Measurements from ENCODE around the gene GGT5.
"Not testable (repeated sequence)": the region's sequence is repeated elsewhere in the genome, so short reads cannot be mapped to it uniquely, and the experiment has no call there.

Gene GGT5

DNA sequence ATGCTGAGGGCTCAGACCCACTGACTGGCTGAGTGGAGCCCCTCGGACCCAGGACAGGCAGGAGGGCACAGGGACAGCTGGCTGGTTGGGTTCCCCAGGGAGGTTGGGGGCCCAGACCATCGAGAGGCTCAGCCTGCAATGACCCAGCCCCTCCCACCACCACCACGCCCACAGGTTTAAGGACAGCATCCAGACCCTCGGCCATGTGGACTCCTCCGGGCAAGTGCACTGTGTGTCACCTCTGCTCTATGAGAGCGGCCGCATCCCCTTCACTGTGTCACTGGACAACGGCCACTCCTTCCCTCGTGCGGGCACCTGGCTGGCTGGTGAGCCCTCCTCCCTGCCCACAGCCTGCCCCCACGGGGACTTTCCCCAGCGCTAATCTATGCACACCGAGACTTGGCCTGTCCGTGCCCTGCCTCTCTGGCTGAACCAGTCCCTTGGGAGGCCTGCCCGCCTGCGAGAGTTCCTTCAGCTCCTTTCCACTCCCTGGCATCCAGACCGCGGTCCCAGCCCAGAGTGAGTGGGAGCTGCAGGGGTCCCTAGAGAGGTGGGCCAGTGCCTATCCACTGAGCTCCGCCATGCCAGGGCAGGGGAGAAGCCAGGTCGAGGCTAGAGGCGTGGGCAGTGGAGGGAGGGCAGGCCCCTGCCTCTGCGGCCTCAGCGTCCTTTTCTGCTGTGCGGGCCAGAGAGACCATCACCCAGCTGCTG lies 61.4 kb downstream of the GGT5 start:
- TF ChIP-seq, protein P1, sequence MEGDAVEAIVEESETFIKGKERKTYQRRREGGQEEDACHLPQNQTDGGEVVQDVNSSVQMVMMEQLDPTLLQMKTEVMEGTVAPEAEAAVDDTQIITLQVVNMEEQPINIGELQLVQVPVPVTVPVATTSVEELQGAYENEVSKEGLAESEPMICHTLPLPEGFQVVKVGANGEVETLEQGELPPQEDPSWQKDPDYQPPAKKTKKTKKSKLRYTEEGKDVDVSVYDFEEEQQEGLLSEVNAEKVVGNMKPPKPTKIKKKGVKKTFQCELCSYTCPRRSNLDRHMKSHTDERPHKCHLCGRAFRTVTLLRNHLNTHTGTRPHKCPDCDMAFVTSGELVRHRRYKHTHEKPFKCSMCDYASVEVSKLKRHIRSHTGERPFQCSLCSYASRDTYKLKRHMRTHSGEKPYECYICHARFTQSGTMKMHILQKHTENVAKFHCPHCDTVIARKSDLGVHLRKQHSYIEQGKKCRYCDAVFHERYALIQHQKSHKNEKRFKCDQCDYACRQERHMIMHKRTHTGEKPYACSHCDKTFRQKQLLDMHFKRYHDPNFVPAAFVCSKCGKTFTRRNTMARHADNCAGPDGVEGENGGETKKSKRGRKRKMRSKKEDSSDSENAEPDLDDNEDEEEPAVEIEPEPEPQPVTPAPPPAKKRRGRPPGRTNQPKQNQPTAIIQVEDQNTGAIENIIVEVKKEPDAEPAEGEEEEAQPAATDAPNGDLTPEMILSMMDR (IDR thresholded peaks at IDR 0.05; ENCODE audit: extremely low read depth, missing control alignments) = no peak
- no peak for DNase-seq (ENCODE audit: low spot score)

DNA sequence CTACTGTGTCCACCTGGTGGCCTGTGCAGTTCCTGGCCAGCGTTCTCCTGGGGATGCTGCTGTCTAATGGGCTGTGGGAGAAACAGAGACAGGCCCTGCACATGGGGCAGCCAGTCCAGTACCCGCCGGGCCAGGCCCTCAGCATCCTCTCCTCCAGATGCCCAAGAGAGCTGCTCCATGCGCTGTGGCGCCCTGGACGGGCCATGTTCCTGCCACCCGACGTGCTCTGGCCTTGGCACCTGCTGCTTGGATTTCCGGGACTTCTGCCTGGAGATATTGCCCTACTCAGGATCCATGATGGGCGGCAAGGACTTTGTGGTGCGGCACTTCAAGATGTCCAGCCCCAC lies 62.0 kb downstream of the GGT5 start:
- not testable (repeated sequence) for DNase-seq (ENCODE audit: low spot score)

GRCh38 chr22:24181996-24182899 lies 62.6 kb downstream of the GGT5 start:
- DNase-seq (ENCODE audit: low spot score) = no peak
- TF ChIP-seq, protein P1 (IDR thresholded peaks at IDR 0.05; ENCODE audit: extremely low read depth, missing control alignments) = no peak

DNA sequence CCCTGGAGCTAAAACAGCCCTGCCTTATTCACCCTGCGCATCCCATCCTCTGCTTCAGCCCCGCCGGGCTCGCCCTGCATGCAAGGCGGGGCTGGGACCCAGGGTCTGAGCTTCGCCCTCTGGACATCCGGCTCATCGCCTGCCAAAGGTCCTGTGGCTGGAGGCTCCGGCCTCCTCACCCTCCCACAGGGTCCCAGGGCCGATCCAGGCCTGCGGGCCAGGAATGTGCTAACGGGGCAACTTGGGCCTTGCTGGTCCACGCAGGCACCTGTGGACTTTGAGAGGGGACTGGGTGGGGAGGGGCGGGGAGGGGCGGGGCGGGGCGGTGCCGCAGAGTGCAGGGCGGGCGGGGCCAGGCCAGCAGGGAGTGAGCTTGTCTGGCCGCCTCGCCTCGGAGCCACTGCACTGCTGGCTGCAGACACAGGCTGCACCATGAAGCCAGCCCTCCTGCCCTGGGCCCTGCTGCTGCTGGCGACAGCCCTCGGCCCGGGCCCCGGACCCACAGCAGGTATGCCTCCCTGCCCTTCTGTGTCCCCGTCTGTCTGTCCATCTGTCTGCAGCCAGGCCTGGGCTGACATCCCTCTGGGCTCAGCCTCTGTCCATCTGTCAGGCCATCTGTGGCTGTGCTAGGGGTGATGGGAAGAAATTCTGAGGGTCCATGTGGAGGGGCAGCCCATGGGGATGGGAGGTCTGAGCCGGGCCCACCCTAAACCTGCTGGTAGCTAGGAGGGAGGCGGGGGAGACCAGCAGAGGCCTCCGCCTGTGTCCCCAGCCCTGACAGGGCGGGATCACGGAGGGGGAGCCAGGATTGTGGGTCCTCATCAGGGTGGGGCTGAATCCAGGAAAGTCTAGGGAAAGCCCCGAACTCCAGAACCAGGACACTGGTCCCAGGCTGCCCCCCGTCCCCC lies 63.5 kb downstream of the GGT5 start, which contains the start of gene SUSD2:
Gene SUSD2 (plus strand): TSS at position 400 of the 908 bp plus-strand sequence. CDS start 33 bp downstream, at position 433.
- no peak for DNase-seq (ENCODE audit: low spot score)
- TF ChIP-seq, protein P1 (IDR thresholded peaks at IDR 0.05; ENCODE audit: extremely low read depth, missing control alignments) = no peak

DNA sequence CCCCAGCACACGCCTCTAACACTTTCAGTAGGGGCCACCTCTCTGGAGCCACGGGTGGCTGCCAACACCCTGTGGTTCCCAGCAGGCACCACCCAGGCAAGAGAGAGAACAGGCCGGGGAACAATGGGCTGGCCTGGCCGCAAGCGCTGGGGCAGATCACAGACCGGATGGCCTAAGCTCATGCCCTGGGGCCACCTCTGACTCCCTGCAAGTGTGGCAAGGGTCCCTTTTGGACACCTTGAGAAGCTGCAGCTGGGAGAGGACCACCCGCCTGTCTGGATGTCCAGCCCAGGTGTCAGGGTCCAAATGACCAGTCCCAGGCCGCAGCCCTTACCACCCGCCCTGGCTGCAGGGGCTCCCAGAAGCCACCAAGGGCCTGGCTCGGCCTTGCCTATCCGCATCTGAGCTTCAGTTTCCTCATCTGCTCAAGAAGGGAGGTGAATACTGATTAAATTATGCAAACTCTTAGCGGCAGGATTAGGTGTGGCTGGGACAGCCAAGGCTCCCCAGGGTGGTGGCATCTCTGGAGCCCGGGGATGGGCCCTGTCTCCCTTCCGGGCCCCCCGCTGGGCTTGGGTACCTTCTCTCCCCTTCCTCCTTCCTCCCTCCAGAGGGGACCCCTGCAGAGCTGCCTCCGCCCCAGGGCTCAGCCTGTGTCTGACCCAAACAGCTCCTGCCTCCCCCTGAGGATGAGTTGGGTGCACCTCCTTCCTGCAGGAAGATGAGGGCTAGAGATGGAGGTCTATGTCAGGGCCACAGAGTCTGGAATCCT lies 64.4 kb downstream of the GGT5 start:
- no peak for DNase-seq (ENCODE audit: low spot score)
- TF ChIP-seq, protein P1 (IDR thresholded peaks at IDR 0.05; ENCODE audit: extremely low read depth, missing control alignments) = no peak

GRCh38 chr22:24179478-24180210 lies 65.2 kb downstream of the GGT5 start:
- TF ChIP-seq, protein P1 (IDR thresholded peaks at IDR 0.05; ENCODE audit: extremely low read depth, missing control alignments) = no peak

More at GRCh38 chr22:24179478-24180210, 65.2 kb downstream of the GGT5 start:
- DNase-seq (ENCODE audit: low spot score) = no peak
